RPMI8226 (cell line): ENCODE measurements around the gene AGFG1.
"Not testable (repeated sequence)": the region's sequence is repeated elsewhere in the genome, so short reads cannot be mapped to it uniquely, and the experiment has no call there.

Source experiments
- DNase-seq: peaks from one replicate; pipeline ENCODE4 v3.0.0-alpha.2; 2015

The AGFG1 gene

DNA sequence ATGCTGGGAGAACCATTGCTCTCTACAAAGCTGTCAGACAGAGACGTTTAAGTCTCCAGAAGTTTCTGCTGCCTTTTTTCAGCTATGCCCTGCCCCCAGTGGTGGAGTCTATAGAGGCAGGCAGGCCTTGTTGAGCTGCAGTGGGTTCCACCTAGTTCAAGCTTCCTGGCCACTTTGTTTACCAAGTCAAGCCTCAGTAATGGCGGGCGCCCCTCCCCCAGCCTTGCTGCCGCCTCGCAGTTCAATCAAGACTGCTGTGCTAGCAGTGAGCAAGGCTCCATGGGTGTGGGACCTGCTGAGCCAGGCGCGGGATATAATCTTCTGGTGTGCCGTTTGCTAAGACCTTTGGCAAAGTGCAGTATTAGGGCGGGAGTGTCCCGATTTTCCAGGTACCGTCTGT lies 74.0 kb downstream of the AGFG1 start:
- peak; percentile 2 for DNase-seq

DNA sequence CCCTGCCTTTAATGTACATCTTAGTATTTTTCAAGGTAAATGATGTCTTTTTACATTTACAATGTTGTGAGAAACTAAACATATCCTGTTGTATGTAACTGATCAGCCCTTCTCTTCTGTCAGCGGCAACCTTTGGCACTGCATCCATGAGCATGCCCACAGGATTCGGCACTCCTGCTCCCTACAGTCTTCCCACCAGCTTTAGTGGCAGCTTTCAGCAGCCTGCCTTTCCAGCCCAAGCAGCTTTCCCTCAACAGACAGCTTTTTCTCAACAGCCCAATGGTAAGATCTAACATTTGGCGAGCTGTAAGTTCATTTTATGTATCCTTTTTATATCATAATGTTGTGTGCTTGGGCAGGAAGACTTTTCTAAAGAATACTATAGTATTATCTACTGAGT lies 79.9 kb downstream of the AGFG1 start:
- DNase-seq = no peak

DNA sequence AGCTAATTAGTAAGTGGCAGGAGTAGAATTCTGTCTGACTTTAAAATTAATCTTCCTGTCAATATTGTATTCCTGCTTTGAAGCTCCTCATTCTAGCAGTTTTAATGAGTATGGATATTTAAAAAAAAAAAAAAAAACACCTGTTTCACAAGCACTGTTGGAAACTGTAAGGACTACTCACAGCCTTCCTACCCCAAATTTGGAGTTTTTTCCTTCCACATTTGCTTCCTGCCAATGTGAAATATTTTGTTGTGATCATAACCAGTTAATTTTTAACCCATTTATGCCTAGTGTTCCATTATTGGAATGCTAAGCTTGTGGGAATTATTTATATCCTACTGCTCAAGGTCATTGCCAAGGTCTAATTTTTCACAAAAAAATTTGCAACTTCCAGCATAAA lies 90.6 kb downstream of the AGFG1 start:
- DNase-seq = no peak

DNA sequence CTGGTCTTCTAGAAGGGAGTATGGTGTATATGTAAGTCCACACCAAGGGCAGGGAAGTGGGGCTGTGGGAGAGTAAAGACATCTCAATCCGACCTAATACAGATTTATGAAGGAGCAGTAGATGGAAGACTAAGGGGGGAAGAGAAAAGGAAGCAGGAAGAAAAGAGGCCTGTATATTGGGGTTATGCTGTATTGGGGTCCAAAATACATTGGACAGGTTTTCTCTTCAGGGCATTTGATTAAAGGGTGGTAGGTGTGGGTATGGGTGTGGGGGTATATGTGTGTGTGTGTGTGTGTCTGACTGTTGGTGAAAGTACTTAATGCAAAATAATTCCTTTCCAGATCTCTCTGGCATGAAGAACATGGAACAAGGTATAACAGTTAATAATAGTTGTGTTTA lies 93.1 kb downstream of the AGFG1 start:
- no peak for DNase-seq

DNA sequence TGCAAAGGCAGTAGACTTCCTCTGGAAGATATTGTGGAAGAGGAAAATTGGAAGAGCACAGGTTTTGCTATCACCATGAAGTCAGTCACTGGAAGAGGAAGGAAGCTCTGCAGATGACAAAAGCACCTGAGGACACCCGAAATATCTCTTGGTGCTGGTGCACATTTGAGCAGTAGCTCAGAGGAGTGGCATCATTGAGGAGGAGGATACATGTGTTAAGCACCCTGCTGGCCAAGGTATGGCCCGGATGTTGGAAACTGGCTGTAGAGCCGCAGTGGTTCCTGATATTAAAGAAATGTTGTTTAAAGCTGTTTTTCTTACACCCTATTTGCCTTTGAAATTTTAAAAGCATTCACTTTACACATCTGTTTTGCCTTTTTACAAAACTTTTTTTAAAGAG lies 94.1 kb downstream of the AGFG1 start:
- no peak for DNase-seq

DNA sequence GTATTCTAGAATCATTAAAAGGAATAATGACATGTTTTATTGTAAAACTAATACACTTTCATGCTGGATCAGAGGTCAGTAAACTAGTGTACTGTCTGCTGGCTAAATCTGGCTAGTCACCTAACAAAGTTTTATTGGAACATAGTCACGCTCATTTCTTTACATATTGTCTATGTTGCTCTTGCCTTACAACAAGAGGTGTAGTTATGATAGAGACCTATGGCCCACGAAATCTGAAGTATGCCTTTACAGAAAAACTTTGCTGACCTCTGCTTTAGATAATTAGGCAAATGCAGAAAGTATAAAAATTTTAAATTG lies 96.9 kb downstream of the AGFG1 start:
- DNase-seq = no peak

DNA sequence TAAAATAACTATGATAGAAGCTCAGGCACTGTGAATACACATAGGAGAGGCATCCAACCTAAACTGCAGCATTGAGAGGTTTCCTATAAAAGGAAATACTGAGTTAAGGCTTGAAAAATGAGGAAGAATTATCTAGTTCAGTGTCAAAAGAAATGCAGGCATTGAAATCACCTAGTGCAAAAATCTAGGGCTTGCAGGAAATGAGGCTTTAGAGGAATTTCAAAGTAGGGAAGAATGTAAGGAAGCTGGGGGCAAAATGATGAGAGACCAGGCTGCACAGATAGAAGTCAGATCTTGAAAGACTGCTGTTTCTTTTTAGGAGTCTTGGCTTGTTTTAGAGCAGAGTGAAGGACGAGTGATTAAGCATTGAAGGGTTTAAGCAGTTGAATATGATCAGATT lies 98.7 kb downstream of the AGFG1 start:
- DNase-seq = no peak

DNA sequence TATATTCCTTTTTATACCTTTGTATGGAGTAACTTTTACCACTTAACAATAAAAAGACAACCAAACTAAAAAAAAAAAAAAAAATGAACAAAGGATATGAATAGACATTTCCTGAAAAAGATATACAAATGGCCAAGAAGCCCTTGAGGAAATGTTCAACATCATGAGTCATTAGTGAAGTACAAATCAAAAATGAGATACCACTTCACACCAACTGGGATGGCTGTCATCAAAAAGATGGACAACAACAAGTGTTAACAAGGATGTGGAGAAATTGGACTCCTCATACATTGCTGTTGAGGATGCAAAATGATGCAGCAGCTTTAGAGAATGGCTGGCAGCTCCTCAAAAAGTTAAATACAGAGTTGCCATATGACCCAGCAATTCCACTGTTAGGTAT lies 104.2 kb downstream of the AGFG1 start:
- no peak for DNase-seq

DNA sequence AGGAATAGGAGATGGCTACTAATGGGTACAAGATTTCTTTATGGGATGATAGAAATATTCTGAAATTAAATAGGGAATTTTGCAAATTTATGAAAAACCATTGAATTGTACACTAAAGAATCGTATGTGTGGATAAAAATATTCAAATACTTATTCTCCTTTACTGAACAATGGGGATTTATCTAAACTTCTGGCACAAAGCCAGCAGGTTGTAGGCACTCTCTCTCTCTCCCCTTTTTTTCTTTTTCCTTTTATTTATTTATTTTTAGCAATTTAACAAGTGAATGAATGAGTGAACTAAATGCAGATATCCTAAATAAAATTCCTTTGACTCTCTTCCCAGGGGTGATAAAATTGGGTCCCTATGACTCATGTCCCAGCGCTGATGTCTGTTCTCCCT lies 104.9 kb downstream of the AGFG1 start:
- DNase-seq = no peak

DNA sequence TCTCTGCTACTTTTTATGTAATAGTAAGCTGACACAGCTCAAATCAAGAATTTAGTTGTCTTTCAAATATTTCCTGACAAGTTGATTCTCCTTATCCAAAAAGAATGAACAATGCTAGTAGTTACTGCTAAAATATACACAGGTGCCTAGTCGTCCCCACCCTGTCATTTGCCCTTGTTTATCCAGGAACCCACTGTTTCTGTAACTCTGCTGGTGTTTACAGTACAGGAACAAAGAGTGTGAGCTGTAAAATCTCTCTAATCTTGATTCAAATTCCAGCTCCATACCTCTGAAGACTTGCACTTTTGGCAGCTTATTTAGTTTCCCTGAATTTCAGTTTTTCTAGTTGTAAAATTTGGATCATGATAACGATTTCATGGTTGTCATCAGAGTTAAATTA lies 105.6 kb downstream of the AGFG1 start:
- DNase-seq = no peak

DNA sequence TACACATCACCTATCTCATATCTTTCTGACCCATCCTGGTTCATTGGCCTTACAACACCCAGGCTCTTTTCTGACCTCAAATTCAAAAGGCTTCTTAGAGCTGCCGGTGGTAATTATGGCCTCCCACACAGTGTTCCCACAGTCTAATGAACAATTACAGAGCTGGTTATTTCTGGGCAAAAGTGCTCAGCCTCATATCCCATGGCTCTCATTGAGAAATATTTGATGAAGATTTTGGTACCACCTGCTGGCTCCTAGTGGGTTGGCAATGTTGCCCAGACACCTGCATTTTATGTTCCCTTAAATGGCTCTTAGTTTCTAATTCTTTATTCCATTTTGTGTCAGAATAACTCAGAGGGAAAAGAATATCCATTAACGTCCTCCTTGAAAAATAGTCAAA lies 106.7 kb downstream of the AGFG1 start:
- DNase-seq = no peak

DNA sequence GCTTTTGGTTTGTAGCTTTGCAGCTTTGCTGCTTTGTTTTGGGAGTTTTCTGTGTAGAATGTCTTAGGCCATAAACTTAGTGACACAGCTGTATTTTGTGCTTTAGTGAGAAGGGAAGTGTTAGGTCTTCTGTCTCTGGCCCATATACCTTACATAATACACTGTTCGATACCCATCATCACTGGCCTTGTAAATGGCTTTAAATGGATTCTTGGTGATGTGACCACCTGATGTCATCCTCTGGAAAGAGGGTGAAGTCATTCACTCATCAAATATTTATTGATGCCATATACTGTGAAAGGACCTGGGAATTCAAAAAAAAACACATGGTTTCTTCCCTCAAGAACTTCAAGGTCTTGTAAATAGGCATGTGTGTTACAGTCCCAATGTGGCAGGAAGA lies 107.8 kb downstream of the AGFG1 start:
- DNase-seq = no peak

DNA sequence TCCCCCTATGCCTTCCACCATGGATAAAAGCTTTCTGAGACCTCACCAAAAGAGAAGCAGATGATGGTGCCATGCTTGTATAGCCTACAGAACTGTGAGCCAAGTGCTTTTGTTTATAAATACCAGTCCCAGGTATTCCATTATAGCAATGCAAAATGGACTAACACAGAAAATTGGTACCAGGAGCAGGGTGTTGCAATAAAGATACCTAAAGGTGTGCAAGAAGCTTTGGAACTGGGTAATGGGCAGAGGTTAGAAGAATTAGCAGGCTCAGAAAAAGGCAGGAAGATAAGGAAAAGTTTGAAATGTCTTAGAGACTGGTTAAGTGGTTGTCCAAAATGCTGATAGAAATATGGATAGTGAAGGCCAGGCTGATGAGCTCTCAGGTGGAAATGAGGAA lies 110.4 kb downstream of the AGFG1 start:
- DNase-seq = no peak

DNA sequence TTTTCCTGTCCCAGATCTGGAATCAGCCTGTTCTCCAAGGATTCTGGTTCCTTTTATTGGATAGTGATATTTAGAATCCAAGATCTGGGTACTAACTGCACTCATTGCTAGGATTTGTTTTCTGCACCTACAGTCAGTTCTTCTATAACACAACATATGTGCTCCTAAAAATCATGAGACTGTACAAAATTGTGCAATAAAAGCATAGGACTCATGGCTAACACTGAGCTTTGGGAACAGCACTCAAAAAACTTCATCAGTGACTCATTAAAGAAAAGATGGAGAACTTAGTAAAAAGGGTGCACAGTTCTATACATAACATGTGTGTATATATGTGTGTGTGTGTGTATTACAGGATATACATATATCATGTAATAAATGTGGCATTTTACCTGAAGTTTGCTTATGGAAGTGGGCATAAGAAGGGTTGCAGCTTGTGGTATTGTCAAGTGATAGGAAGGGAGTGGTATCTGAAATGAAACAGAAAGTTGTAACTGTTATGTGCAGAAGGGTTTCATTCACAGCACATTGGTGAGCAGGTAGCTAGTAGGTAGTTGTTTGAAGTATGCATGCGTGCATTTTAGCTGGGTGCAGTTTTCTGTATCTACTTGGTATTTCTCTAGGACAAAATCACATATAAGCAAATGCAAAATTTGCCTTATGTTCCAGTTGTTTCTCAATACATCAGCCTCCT lies 120.9 kb downstream of the AGFG1 start:
- no peak for DNase-seq

DNA sequence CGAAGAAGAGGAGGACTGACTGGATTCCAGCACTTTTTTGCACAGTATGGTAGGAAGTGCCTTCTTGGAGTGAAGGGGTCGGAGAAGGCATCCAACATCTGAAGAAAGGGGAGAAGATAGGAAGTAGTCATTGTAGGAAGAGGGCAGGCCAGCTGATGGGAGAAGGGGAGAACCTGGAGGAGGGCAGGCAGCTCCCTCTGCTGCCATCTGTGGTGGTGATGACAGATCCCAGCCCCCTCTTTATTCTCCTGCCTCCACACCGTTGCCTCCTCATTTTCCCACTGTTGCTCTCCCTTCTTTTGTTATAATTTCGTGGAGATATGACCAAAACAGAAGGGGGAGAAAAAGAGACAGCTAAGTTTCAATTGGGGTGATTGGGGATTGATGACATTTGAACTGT lies 123.8 kb downstream of the AGFG1 start:
- no peak for DNase-seq

DNA sequence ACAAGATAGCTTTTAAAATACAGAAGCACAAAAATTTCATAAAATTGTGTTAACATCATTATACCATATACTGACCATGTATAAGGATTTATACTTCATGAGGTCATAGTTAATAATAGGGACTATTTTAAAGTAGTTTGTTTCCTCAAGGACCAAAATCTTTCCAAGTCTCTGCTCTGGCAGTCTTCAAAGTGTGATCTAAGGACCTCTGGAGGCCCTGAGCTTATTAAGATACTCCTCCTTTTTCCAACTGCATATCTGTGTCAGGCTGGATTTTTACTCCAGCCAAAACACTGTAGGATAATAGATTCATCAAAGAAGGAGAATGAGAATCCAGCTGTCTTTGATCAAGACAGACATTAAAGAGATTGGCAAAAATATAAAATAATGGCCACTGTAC lies 125.1 kb downstream of the AGFG1 start:
- DNase-seq = no peak

DNA sequence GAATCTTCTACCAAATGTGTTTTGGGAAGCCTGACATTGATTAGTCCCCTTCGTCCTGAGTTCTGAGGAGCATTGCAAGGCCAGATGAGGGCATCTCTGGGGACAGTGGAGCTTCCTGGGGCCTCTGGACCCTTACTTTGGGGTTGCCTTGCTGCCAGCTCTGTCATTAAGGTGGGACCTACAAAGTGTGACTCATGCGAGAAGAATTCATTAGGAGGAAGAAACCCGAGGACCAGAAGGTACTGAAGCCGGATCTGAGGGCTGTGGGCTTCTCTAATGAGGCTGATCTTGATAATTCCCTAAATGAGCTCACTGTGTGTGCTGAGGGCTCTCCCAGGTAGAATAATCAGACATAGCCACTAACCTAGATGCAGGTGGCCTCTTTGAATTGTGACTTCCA lies 126.0 kb downstream of the AGFG1 start:
- DNase-seq = no peak

DNA sequence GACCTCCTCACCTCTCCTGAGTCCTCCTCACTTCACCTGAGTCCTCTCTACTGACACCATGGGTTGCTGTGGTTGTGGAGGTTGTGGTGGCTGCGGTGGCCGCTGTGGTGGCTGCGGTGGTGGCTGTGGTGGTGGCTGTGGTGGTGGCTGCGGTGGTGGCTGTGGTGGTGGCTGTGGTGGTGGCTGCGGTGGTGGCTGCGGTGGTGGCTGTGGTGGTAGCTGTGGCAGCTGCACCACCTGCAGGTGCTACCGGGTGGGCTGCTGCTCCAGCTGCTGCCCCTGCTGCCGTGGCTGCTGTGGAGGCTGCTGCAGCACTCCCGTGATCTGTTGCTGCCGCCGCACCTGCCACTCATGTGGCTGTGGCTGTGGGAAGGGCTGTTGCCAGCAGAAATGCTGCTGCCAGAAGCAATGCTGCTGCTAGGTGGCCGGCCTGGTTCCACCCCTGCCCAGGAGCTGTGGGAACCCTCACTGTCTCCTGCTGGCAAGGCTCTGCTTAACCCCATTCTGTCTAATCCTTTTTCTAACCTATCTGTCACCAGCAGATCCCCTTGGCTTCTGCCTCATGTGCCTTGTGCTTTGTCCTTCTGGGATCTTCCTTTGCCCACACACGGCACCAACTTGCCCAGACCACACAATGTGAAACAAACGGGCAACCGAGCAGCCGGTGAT lies 127.0 kb downstream of the AGFG1 start, which contains the start of gene SCYGR2:
SCYGR2 (plus strand) TSS at position 59 of the 669 bp plus-strand sequence; CDS start at position 59, 0 bp downstream.
- not testable (repeated sequence) for DNase-seq

DNA sequence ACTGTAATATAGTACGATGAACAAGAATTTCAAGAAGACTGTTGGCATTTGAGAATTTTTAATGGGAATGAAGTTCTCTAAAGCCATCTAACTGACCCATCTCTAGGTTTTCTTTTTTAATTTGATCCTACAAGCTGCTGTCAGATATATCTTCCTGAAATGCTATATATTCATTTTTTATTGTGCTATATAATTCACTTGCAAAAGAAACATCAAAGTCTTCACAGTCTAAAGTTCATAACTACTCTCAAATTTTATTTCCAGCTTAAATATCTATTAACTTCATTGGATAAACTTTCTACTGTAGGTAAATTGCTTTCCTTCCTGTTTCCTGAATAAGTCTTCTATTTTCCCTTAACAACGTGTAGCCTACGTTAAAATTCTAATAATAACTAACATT lies 130.4 kb downstream of the AGFG1 start:
- DNase-seq = no peak

DNA sequence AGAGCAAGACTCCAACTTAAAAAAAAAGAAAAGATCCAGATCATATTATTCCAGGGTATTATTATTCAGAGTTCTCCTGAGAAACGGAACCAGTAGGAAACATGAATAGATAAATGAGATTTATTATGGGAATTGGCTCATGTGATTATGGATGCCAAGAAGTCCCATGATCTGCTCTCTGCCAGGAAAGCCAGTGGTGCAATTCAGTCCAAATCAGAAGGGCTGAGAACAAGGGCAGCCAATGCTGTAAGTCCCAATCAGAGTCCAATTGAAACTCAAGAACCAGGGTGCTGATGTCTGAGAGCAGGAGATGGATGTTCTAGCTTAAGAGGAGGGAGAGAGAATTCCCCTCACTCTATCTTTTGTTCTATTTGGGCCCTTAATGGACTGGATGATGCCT lies 134.5 kb downstream of the AGFG1 start:
- DNase-seq = no peak

DNA sequence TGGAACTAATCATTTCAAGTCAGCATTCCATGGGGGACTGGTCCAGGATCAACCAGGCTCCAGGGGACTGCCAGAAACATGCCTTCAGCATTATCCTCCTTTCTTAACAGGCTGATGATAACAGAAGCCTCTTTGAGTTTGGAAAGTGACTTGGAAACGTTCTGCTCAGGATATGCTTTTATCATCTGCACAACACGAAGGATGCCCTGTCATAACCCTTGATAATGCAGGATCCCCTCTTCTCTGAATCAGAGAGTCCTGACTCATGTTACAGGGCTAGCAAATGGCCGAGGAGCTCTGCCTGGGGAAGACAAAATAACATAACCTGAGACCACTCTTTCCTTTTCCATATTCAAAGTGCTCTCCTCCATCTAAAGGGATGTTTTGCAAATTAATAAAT lies 136.0 kb downstream of the AGFG1 start:
- no peak for DNase-seq

DNA sequence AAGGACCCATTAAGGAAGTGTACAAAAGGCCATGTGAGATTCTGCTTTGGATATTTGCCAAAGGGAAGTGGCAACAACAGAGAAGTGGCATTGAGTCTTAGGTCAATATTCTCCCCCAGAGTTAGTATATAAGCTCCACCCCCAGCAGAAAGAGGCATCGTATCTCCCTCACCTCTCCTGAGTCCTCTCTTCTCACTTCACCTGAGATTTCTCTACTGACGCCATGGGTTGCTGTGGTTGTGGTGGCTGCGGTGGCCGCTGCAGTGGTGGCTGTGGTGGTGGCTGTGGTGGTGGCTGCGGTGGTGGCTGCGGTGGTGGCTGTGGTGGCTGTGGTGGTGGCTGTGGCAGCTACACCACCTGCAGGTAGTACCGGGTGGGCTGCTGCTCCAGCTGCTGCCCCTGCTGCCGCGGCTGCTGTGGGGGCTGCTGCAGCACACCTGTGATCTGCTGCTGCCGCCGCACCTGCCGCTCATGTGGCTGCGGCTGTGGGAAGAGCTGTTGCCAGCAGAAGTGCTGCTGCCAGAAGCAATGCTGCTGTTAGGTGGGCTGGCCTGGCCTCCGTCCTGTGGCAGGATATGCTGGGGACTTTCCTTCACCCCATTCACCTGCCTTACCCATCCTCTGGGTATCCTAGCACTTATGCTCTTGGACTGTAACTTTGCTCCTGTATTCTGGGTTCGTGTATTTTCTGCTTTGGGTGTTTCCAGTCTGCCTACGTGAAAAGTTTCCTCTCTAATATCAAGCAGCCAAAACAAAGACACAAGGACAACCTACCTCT lies 136.8 kb downstream of the AGFG1 start:
- DNase-seq = peak; percentile 65

DNA sequence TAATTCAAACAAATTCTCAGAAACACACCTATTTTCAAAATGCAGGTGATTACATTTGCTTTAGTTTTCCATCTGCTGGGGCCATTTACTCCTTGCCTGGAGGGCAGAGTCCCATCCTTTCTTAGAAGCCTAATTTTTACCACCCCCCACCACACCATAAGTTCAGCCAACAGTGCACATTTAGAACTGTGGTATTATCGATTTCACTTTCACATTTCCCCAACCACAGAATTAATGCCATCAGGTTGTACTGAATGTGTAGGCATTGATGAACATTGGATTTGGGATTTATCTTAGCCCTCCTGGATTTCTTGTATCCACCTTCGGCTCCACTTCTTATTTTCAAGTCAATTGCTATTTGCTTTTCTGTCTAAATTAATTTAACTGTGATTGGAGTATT lies 138.2 kb downstream of the AGFG1 start:
- DNase-seq = no peak
